GM19324 (cell line): Measurements from ENCODE around the gene TEX9.

ENCODE experiments used
- ATAC-seq: cut with Tn5 transposase; IDR thresholded peaks from one replicate; pipeline ENCODE4 v1.9.1; 2021; ENCODE audit warnings: mild to moderate bottlenecking, moderate library complexity; ENCODE audit not compliant: unreplicated experiment, low FRiP score

Gene TEX9

GRCh38 chr15:56440214-56440770 is 75.1 kb downstream of the TEX9 start:
- ATAC-seq: no peak

- ATAC-seq: no peak
These were observed 77.1 kb downstream of the TEX9 start for GRCh38 chr15:56442354-56442753.

GRCh38 chr15:56445746-56446145 is 80.5 kb downstream of the TEX9 start:
- no peak for ATAC-seq

DNA sequence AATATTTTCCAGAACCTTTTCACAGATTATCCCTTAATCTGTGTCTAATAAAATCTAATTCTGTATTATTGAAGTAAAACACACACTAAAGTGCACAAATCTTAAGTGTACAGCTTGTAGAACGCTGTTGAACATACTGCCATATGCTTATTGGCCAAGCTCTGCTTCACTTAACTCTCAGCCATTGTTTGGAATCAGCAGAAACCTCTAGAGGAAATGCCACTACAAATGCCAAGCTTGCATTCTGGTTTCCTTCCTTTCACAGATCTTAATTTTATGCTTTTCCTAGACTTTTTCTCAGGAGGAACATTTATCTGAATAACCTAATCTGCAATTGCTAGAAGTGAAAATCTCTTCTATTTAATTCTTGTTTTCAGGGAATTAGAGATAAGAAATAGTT is 89.6 kb downstream of the TEX9 start:
- ATAC-seq: no peak

- ATAC-seq: no peak
These were observed 91.0 kb downstream of the TEX9 start for GRCh38 chr15:56456229-56456628.

GRCh38 chr15:56459096-56459495 is 93.9 kb downstream of the TEX9 start:
- ATAC-seq: no peak

- no peak for ATAC-seq
These were observed 94.8 kb downstream of the TEX9 start for GRCh38 chr15:56460071-56460470.

GRCh38 chr15:56460947-56461346 is 95.7 kb downstream of the TEX9 start:
- ATAC-seq: no peak

- ATAC-seq: peak; percentile 99
These were observed 99.8 kb downstream of the TEX9 start, which contains the start of gene MNS1 for GRCh38 chr15:56464893-56465520. Gene MNS1, minus strand, starts transcription at chr15:56465137. Its CDS starts 165 bp downstream, at chr15:56464972.

DNA sequence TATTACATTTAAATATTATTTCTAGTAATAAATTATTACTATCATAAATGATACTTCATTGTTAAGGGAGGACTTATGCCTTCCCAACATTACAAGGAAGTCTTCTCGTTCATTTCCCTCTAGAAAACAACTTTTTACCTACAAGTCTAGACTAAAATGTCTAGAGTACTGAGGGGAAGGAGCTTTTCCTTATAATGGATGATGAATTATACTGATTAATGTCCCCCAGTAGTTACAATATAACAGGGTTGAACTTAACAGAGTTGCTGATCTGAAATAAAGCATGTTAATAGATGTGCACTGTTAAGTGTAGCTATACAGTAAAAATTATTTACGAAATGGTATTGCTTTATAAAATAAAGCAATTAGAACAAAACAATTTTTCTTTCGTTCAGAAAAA is 102.4 kb downstream of the TEX9 start:
- no peak for ATAC-seq

GRCh38 chr15:56468401-56468800 is 103.2 kb downstream of the TEX9 start:
- ATAC-seq: peak; percentile 44

- ATAC-seq: no peak
These were observed 104.3 kb downstream of the TEX9 start for GRCh38 chr15:56469483-56469882.

- ATAC-seq: no peak
These were observed 106.3 kb downstream of the TEX9 start for GRCh38 chr15:56471440-56472069.

- no peak for ATAC-seq
These were observed 107.1 kb downstream of the TEX9 start for GRCh38 chr15:56472278-56472677.

DNA sequence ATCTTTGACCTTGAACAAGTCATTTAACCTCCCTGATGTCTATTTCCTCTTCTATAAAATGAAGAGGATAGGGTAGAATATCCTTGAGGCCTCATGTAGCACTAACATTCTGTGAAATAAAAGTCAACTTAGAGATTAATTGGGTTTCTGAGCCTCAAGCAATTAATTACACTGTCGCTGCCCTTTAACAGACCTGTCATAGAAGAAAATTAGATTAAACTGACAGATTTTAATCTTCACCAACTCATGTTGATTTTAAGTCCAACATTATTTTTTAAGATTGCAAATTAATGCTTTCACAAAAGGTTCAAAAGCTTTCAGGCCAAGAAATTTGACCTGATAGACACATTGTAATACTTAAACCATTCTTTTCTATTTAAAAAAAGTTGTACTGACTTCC is 107.8 kb downstream of the TEX9 start:
- ATAC-seq: no peak

- no peak for ATAC-seq
These were observed 110.1 kb downstream of the TEX9 start for GRCh38 chr15:56475351-56475750.
